HEK293T (cell line): ENCODE measurements around the gene AGAP3.

Experiments
- CTCF ChIA-PET: fragments of 350-600 bp; formaldehyde crosslinking; extraction: SDS; loops from one replicate; lab custom pipeline; 2021; ENCODE audit warnings: antibody characterized with exemption, inconsistent platforms; lab: Yijun Ruan, JAX
- POLR2A ChIA-PET: fragments of 350-600 bp; formaldehyde crosslinking; extraction: SDS; loops from one replicate; lab custom pipeline; 2020; ENCODE audit warnings: antibody characterized with exemption, inconsistent platforms; lab: Yijun Ruan, JAX
- DNase-seq: peaks from one replicate; pipeline ENCODE4 v3.0.0; 2012; ENCODE audit warnings: mixed read lengths; ENCODE audit errors: extremely low spot score
- ARNT ChIP-seq: fragments of 450-650 bp; IDR thresholded peaks from 2 replicates; pipeline ENCODE4 v1.6.1; 2017; ENCODE audit warnings: mild to moderate bottlenecking
- BHLHE40 ChIP-seq: fragments of 450-650 bp; IDR thresholded peaks from 2 replicates; pipeline ENCODE4 v1.6.1; 2016; ENCODE audit warnings: mild to moderate bottlenecking, moderate library complexity, borderline replicate concordance
- CTBP1 ChIP-seq: fragments of 450-650 bp; IDR thresholded peaks from 2 replicates; pipeline ENCODE4 v1.6.1; 2016; ENCODE audit warnings: borderline replicate concordance
- ELF4 ChIP-seq: fragments of 450-650 bp; IDR thresholded peaks from 2 replicates; pipeline ENCODE4 v1.6.1; 2017; ENCODE audit warnings: antibody characterized with exemption
- FOXA1 ChIP-seq: fragments of 450-650 bp; IDR thresholded peaks from 2 replicates; pipeline ENCODE4 v1.6.1; 2016; ENCODE audit warnings: mild to moderate bottlenecking
- FOXK2 ChIP-seq: fragments of 450-650 bp; IDR thresholded peaks from 2 replicates; pipeline ENCODE4 v1.6.1; 2016; ENCODE audit warnings: mild to moderate bottlenecking
- FOXM1 ChIP-seq: fragments of 450-650 bp; IDR thresholded peaks from 2 replicates; pipeline ENCODE4 v1.6.1; 2017; ENCODE audit warnings: mild to moderate bottlenecking, borderline replicate concordance
- HDGF ChIP-seq: fragments of 450-650 bp; IDR thresholded peaks from 2 replicates; pipeline ENCODE4 v1.6.1; 2017; ENCODE audit warnings: antibody characterized with exemption, borderline replicate concordance
- L3MBTL2 ChIP-seq: fragments of 450-650 bp; conservative IDR thresholded peaks from 2 replicates; pipeline ENCODE4 v1.6.1; 2016; ENCODE audit warnings: mild to moderate bottlenecking
- LEF1 ChIP-seq: fragments of 450-650 bp; IDR thresholded peaks from 2 replicates; pipeline ENCODE4 v1.6.1; 2017; ENCODE audit warnings: mild to moderate bottlenecking, borderline replicate concordance
- NFRKB ChIP-seq: fragments of 450-650 bp; IDR thresholded peaks from 2 replicates; pipeline ENCODE4 v1.6.1; 2016; ENCODE audit warnings: mild to moderate bottlenecking, moderate library complexity
- SP1 ChIP-seq: fragments of 450-650 bp; IDR thresholded peaks from 2 replicates; pipeline ENCODE4 v1.6.1; 2017
- SUZ12 ChIP-seq: fragments of 450-650 bp; IDR thresholded peaks from 2 replicates; pipeline ENCODE4 v1.6.1; 2016; ENCODE audit warnings: mild to moderate bottlenecking
- TARDBP ChIP-seq: fragments of 450-650 bp; IDR thresholded peaks from 2 replicates; pipeline ENCODE4 v1.6.1; 2016
- ZNF384 ChIP-seq: fragments of 450-650 bp; IDR thresholded peaks from 2 replicates; pipeline ENCODE4 v1.6.1; 2016
- TF ChIP-seq, protein P1 (sequence below): fragments of 450-650 bp; IDR thresholded peaks from 2 replicates; pipeline ENCODE4 v1.6.1; 2016

Gene AGAP3

DNA sequence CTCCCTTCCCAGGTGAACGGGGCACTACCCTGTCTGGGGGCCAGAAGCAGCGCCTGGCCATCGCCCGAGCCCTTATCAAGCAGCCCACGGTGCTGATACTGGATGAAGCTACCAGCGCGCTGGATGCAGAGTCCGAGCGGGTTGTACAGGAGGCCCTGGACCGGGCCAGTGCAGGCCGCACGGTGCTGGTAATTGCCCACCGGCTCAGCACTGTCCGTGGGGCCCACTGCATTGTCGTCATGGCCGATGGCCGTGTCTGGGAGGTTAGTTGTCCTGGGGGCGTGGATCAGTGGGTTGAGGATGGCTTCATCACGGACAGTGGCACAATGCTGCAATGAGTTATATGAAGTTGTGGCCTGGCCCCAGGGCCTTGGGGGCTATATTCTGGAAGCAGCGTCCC lies 42.3 kb upstream of the AGAP3 start:
- ChIA-PET CTCF (no interaction called here), POLR2A (interaction anchor here (1.7 kb wide), 1 partner anchor 183 kb away, joined by 4 read pairs; the partner anchor contains the start of gene ABCF2)
- TF ChIP-seq SP1 (no peak), NFRKB (no peak), ARNT (no peak), FOXA1 (no peak), TARDBP (no peak)
- TF ChIP-seq, protein P1, sequence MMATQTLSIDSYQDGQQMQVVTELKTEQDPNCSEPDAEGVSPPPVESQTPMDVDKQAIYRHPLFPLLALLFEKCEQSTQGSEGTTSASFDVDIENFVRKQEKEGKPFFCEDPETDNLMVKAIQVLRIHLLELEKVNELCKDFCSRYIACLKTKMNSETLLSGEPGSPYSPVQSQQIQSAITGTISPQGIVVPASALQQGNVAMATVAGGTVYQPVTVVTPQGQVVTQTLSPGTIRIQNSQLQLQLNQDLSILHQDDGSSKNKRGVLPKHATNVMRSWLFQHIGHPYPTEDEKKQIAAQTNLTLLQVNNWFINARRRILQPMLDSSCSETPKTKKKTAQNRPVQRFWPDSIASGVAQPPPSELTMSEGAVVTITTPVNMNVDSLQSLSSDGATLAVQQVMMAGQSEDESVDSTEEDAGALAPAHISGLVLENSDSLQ = no peak
- no peak for DNase-seq

- no peak for DNase-seq
- ChIA-PET POLR2A (interaction anchor here (1.0 to 2.0 kb wide), 3 partner anchors 10 to 182 kb away, joined by 4 to 6 read pairs (median 4); partner anchors contain the start of gene ABCF2), CTCF (no interaction called here)
- TF ChIP-seq BHLHE40 (no peak), FOXK2 (no peak), L3MBTL2 (no peak), SUZ12 (no peak), ARNT (no peak), HDGF (no peak), TARDBP (no peak), LEF1 (no peak), NFRKB (no peak), ELF4 (no peak), FOXM1 (no peak), CTBP1 (no peak), SP1 (no peak), ZNF384 (no peak), FOXA1 (no peak)
- TF ChIP-seq, protein P1 = no peak
Observed at GRCh38 chr7:151045262-151045661, 41.0 kb upstream of the AGAP3 start.

- ChIA-PET POLR2A (interaction anchor here (2.0 kb wide), 1 partner anchor 9 kb away, joined by 6 read pairs; no protein-coding TSS in a partner anchor), CTCF (no interaction called here)
- DNase-seq = no peak
- TF ChIP-seq FOXM1 = no peak
- no peak for TF ChIP-seq L3MBTL2
- no peak for TF ChIP-seq ELF4
- TF ChIP-seq BHLHE40 = no peak
- no peak for TF ChIP-seq HDGF
- TF ChIP-seq FOXK2 = no peak
- TF ChIP-seq, protein P1 = no peak
- TF ChIP-seq ARNT = no peak
Observed at GRCh38 chr7:151045967-151046366, 40.3 kb upstream of the AGAP3 start.

DNA sequence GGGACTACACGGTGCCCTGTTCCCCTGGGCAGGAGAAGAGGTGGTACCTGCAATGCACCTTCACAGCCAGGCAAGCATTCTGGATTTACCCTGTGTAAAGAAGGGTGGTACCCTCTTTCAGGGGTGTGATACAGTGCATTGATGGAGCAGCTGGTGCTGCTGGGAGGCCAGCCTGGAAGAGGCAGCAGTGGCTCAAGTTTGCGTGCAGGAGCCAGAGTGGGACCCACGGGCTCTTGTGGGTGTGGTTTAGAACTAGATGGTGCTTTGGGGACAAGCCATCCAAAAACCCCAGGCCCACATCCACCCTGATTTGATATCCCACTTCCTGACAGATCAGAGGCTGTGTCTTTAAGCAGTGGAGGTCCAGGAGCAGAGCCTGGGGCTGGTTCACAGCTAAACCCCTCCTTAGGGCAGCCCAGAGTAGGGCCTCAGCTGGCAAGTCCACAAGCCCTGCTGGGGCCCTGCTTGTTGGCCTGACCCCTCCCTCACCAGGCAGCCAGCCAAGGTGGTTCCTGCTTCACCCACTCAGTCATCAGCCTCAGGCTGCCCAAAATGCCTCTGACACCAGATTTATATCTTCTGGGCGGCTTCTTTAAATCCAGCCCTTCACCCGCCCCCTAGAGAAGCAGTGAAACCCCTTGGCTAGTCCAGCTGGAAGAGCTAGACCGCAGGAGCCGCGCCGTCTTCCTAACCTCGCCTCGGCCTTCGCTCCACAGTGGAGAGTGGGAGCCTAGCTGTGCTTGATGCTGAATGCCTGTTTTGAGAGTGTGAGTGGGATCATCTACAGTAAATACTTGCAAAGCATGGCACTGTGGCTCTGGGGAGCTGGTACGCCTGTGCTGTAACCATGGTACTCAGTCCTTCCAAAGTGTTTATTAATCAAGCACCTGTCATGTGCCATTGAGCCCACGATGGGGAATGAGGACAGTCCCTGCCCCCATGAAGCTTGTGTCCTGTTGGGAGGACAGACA lies 39.4 kb upstream of the AGAP3 start:
- no peak for DNase-seq
- CTCF ChIA-PET = interaction anchor here (1.6 kb wide), 1 partner anchor 18 kb away, joined by 3 read pairs; no protein-coding TSS in a partner anchor
- TF ChIP-seq L3MBTL2 (no peak), FOXM1 (no peak), BHLHE40 (no peak), ZNF384 (no peak), SP1 (no peak), FOXA1 (no peak), LEF1 (no peak), HDGF (no peak), CTBP1 (no peak), FOXK2 (no peak), ELF4 (no peak), ARNT (no peak), SUZ12 (no peak), TARDBP (no peak), NFRKB (no peak)
- TF ChIP-seq, protein P1 = no peak
- POLR2A ChIA-PET = interaction anchor here (2.0 kb wide), 1 partner anchor 8 kb away, joined by 6 read pairs; no protein-coding TSS in a partner anchor

GRCh38 chr7:151047976-151048815 lies 38.1 kb upstream of the AGAP3 start, which contains the start of gene ASIC3:
Gene ASIC3 (plus strand): TSS chr7:151048531. CDS start chr7:151048886, 355 bp downstream.
- DNase-seq = no peak
- ChIA-PET POLR2A (no interaction called here), CTCF (interaction anchor here (0.6 to 1.6 kb wide), 2 partner anchors 19 to 457 kb away, joined by 3 to 4 read pairs; no protein-coding TSS in a partner anchor)
- no peak for TF ChIP-seq ZNF384
- no peak for TF ChIP-seq TARDBP
- no peak for TF ChIP-seq HDGF
- no peak for TF ChIP-seq ELF4
- no peak for TF ChIP-seq LEF1
- TF ChIP-seq ARNT = no peak
- TF ChIP-seq, protein P1 = no peak
- no peak for TF ChIP-seq L3MBTL2
- TF ChIP-seq FOXA1 = no peak
- no peak for TF ChIP-seq FOXM1
- no peak for TF ChIP-seq SUZ12
- no peak for TF ChIP-seq BHLHE40
- no peak for TF ChIP-seq CTBP1
- TF ChIP-seq NFRKB = no peak
- no peak for TF ChIP-seq FOXK2
- no peak for TF ChIP-seq SP1
